OCI-LY1 (cell line): ENCODE data around the gene SPEM1.

ENCODE experiments used
- EZH2 ChIP-seq: fragments of 200-600 bp; sonication (generic), shearing (Covaris generic); IDR thresholded peaks from 2 replicates; pipeline ENCODE4 v1.8.0; 2017; ENCODE audit warnings: borderline replicate concordance, mixed run types, mild to moderate bottlenecking, antibody characterized with exemption, low read length, moderate library complexity, mixed read lengths
- TF ChIP-seq, protein P1 (sequence below): fragments of 200-600 bp; sonication (generic), shearing (Covaris generic); IDR thresholded peaks from 2 replicates; pipeline ENCODE4 v1.5.1; 2017; ENCODE audit warnings: mild to moderate bottlenecking, antibody characterized with exemption, low read length, moderate library complexity, mixed read lengths

DNA sequence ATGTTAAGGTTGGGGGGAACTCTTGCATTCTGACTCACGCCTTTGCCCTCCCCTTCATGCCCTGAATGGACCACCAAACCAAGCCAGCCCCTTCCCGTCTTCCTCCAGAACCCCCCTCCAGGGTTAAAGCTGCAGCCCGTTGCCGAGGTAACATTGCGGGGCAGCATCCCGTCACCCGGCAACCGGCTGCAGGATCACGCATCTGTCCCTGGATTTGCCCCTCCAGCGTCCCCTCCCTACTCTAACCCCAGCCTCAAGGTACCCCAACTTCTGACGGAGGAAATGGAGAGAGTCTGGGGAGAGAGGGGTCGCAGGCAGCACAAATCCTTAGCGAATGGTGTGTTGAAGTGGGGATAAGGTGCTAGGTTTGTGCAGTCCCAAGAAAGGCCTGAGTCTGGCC is 13.0 kb upstream of the SPEM1 start:
- TF ChIP-seq, protein P1, sequence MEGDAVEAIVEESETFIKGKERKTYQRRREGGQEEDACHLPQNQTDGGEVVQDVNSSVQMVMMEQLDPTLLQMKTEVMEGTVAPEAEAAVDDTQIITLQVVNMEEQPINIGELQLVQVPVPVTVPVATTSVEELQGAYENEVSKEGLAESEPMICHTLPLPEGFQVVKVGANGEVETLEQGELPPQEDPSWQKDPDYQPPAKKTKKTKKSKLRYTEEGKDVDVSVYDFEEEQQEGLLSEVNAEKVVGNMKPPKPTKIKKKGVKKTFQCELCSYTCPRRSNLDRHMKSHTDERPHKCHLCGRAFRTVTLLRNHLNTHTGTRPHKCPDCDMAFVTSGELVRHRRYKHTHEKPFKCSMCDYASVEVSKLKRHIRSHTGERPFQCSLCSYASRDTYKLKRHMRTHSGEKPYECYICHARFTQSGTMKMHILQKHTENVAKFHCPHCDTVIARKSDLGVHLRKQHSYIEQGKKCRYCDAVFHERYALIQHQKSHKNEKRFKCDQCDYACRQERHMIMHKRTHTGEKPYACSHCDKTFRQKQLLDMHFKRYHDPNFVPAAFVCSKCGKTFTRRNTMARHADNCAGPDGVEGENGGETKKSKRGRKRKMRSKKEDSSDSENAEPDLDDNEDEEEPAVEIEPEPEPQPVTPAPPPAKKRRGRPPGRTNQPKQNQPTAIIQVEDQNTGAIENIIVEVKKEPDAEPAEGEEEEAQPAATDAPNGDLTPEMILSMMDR = no peak
- TF ChIP-seq EZH2 = no peak
